GM20000 (cell line): ENCODE measurements around the gene QRICH2.

ENCODE experiments used
- DNase-seq: peaks from one replicate; pipeline ENCODE4 v3.0.0; 2012; ENCODE audit warnings: low spot score
- TF ChIP-seq, protein P1 (sequence below): IDR thresholded peaks from 2 replicates; pipeline ENCODE4 v1.5.1; 2012; ENCODE audit warnings: mild to moderate bottlenecking, control low read depth; ENCODE audit errors: extremely low read depth, missing control alignments

QRICH2 gene

DNA sequence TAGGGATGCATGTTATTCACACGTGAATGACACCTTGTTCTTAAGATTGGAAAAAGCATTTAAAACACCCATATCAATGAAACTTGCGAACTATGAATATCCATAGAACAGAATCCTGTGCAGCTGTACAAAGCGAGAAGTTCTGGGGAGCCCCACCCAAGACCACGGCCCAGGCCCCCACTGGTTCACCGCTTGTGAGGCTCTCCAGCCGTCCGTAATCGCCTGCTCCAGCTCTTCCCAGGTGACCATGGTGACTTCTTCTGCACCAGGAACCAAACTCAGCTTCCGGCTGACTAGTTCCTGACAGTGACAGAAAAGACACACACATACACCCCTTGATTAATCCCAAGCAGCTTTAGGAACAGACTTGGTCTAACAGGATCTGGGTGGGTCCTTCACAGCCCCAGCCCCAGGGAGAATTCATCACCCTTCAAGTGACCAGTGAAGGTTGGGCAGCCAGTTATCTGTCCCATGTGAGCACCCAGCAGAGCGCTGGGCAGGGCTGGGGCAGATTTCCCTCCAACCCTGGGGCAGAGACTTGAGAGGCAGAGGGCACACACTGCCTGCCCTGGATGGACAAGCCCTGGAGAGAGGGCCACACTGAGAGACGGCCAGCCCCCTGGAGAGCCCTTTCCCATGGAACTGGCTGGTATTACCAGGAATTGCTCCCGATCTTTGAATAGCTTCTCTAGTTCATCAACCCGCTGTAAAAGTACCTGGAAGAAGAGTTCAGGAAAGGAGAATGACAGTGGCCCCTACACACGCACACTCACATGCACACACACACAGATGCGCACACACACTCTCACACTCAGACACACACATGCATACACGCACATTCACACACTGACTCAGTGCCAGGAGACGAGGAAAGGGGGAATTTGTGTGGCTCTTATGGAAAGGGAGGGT is 3.6 kb downstream of the QRICH2 start:
- DNase-seq = no peak
- TF ChIP-seq, protein P1, sequence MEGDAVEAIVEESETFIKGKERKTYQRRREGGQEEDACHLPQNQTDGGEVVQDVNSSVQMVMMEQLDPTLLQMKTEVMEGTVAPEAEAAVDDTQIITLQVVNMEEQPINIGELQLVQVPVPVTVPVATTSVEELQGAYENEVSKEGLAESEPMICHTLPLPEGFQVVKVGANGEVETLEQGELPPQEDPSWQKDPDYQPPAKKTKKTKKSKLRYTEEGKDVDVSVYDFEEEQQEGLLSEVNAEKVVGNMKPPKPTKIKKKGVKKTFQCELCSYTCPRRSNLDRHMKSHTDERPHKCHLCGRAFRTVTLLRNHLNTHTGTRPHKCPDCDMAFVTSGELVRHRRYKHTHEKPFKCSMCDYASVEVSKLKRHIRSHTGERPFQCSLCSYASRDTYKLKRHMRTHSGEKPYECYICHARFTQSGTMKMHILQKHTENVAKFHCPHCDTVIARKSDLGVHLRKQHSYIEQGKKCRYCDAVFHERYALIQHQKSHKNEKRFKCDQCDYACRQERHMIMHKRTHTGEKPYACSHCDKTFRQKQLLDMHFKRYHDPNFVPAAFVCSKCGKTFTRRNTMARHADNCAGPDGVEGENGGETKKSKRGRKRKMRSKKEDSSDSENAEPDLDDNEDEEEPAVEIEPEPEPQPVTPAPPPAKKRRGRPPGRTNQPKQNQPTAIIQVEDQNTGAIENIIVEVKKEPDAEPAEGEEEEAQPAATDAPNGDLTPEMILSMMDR = no peak

DNA sequence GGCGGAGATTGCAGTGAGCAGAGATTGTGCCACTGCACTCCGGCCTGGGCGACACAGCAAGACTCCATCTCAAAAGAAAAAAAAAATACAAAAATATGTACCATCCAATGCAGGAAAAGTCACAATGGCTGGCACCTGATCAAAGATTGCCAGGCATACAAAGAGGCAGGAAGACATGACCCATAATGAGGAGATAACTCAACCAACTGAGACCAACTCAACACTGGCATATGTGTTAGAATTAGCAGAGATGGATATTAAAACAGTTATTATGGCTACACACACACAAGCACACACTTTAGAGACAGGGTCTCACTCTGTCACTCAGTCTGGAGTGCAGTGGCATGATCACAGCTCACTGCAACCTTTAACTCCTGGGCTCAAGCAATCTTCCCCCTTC is 10.6 kb downstream of the QRICH2 start:
- no peak for DNase-seq

DNA sequence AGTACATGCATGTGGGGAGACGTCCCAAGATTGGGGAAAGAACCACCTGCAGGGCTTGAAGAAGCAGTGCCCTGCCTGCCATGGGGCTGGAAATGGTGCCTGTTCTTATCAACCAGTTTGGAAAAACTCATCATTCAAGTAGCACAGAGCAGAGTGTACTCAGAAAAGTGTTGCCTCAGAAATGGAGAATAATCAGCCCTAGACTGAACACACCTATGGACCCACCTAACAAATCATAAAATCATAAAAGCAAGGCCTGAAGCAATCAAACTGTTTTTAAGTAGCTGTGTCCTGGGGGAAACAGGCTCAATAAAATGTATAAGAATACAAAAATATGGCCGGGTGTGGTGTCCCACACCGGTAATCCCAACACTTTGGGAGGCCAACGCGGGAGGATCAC is 11.2 kb downstream of the QRICH2 start:
- TF ChIP-seq, protein P1 = no peak
- DNase-seq = no peak

More for the DNA sequence above, 10.6 kb downstream of the QRICH2 start:
- TF ChIP-seq, protein P1 = no peak

DNA sequence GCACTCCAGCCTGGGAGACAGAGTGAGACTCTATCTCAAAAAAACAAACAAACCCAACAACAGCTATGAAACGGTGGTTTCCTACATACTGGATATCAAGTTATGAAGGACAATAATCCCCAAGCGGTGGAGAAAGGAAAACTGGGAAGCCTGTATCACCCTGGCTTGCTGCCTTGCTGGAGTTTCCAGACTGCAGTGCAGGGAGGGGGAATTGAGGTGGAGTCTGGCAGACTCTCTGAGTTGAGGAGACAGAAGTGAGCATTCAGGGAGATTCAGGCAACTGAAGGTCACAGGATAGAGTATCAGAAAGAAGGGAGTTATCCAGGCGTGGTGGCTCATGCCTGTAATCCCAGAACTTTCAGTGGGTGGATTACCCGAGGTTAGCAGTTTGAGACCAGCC is 11.9 kb downstream of the QRICH2 start:
- TF ChIP-seq, protein P1 = no peak

DNA sequence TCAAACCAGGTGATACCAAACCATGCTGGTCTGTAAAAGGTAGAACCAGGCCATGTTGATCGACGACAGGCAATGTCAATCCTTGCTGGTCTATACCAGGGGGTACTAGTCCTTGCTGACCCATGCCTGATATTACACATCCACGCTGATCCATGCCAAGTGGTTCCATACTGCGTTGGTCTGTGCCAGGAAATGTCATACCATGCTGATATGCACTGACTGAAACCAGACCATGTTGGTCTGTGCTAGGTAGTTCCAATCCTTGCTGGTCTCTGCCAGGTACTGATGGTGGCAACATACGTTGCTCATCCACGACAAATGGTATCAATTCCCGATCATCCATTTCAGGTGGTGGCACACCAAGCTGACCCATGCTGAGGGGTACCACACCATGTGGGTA is 15.0 kb downstream of the QRICH2 start:
- TF ChIP-seq, protein P1 = no peak
- DNase-seq = no peak

More for the DNA sequence above, 11.9 kb downstream of the QRICH2 start:
- DNase-seq = no peak

DNA sequence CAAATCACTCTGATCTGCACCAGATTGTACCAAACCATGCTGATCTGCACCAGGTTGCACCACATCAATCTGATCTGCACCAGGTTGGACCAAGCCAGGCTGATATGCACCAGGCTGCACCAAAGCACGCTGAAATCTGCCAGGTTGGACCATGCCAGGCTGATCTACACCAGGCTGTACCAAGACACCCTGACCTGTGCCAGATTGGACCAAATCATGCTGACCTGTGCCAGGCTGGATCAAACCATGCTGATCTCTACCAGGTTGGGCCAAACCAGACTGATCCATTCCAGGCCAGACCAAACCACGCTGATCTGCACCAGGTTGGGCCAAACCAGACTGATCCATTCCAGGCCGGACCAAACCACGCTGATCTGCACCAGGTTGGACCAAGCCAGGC is 15.5 kb downstream of the QRICH2 start:
- TF ChIP-seq, protein P1 = no peak
- DNase-seq = no peak

DNA sequence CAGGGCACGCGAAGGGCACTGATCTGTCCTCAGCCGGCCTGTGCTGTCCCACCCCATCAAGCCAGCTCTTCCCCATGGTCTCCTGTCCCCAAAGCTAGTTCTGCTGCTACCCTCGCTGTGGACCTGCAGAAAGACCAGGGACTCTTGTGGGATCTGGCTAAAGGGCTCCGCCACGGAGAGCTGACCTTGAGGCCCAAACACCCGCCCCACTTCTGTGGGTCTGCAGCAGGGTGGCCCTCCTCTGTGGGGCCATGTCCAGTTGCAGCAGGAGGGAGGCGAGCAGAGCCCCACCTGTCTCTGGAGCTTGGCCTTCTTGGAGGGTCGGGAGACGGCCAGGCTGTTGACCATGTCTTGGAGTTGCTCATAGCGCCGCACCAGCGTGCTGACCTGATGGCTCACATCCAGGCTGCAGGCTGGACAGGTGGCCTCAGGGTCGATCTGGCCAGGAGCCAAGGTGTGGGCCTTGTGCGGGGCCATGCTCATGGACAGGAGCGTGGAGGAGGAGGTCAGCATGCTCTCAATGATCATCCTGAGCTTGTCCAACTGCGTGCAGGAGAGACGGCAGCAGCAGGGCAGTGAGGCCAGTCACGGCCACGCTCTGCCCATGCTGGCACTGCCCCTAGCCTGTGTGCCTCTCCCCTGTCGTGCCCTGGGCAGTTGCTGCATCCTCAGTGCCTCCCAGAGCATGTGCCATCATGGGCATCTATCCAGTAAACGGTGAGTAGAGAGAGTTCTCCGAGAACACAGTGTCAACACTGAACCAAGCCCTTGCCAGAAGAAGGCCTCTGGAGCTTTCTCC is 26.3 kb downstream of the QRICH2 start:
- TF ChIP-seq, protein P1 = no peak
- DNase-seq = no peak
